ENCODE results near the gene WDR41.

DNA sequence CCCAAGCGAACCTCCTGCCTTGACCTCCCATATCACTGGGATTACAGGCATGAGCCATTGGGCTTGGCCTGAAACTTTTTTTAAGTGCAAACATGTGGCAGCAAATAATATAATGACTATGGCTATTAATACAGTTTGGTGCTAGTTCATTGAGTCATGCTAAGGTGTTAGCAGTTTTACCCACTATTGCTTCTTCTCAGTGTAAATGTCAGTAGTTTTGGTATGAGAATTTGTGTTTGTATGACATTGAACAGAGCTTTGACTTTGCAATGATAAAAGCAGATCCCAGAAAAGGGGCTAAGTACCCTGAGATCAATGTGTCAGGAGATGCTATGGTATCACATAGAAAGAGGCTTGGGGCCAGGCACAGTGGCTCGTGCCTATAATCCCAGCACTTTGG is 67.2 kb downstream of the WDR41 start:
- TF ChIP-seq CTCF (conservative IDR thresholded peaks at IDR 0.05; ENCODE audit: low read length): no peak
- no peak for TF ChIP-seq EZH2phosphoT487 (IDR thresholded peaks at IDR 0.05; ENCODE audit: borderline replicate concordance)
